H1 (cell line): ENCODE results near the gene USP6. TPM values are rescaled to one million over a fixed set of nuclear protein-coding genes. Genes with fewer than 3 reads are reported as not detected.
"Not testable (repeated sequence)": the region's sequence is repeated elsewhere in the genome, so short reads cannot be mapped to it uniquely, and the experiment has no call there.

Source experiments
- CTCF ChIA-PET: fragments of 300-600 bp; sonication (Branson Sonifier 250); formaldehyde crosslinking; loops from one replicate; lab custom pipeline; 2021; ENCODE audit not compliant: partially characterized antibody; lab: Charles Lee
- POLR2A ChIA-PET: fragments of 300-600 bp; sonication (Branson Sonifier 250); formaldehyde crosslinking; loops from one replicate; lab custom pipeline; 2021; ENCODE audit warnings: inconsistent platforms; ENCODE audit not compliant: partially characterized antibody; lab: Charles Lee
- DNase-seq, 2 experiments: peaks; one replicate each; pipeline versions ENCODE4 v3.0.0 to v3.0.0-alpha.2; 2010 to 2022; ENCODE audit warnings: low spot score in 2 of 2, low read depth in 1 of 2, mixed read lengths in 1 of 2
- FAIRE-seq: peaks from 2 replicates; lab custom pipeline; 2011; peaks lifted over from hg19 to GRCh38; lab: Jason Lieb, UNC
- H2AFZ ChIP-seq: 2 replicates; pipeline ENCODE4 v1.8.1; 2012; ENCODE audit warnings: low read length, inconsistent platforms
- H2AK5ac ChIP-seq: 2 replicates; pipeline ENCODE4 v1.6.1; 2013; ENCODE audit warnings: low read depth, low read length
- H2BK120ac ChIP-seq: replicated peaks from 2 replicates; pipeline ENCODE3; 2013; ENCODE audit warnings: low read depth, low read length, inconsistent platforms
- H2BK12ac ChIP-seq: 2 replicates; pipeline ENCODE4 v1.6.1; 2013; ENCODE audit warnings: low read depth, low read length
- H2BK15ac ChIP-seq: 2 replicates; pipeline ENCODE4 v1.6.1; 2013; ENCODE audit warnings: low read length
- H2BK20ac ChIP-seq: 2 replicates; pipeline ENCODE4 v1.6.1; 2013; ENCODE audit warnings: low read length
- H2BK5ac ChIP-seq: 2 replicates; pipeline ENCODE4 v1.6.1; 2013; ENCODE audit warnings: low read depth, low read length
- H3K14ac ChIP-seq: 2 replicates; pipeline ENCODE4 v1.6.1; 2013; ENCODE audit warnings: inconsistent platforms; ENCODE audit not compliant: insufficient read length
- H3K18ac ChIP-seq: 2 replicates; pipeline ENCODE4 v1.6.1; 2013; ENCODE audit warnings: low read length; ENCODE audit errors: extremely low read depth
- H3K23ac ChIP-seq: 2 replicates; pipeline ENCODE4 v1.6.1; 2013; ENCODE audit warnings: inconsistent platforms; ENCODE audit not compliant: insufficient read length
- H3K23me2 ChIP-seq: 2 replicates; pipeline ENCODE4 v1.6.1; 2013; ENCODE audit warnings: low read depth, low read length
- H3K27ac ChIP-seq: 2 replicates; pipeline ENCODE4 v1.6.1; 2011; ENCODE audit warnings: low read depth, low read length, inconsistent platforms
- H3K27me3 ChIP-seq, 4 experiments: replicated peaks in 1 of 4; 1 replicate in 1 of 4; 2 replicates in 3 of 4; pipeline versions ENCODE4 v1.6.1 to v1.8.1; 2011 to 2013; ENCODE audit warnings: low read length in 3 of 4, mild to moderate bottlenecking in 3 of 4, inconsistent platforms in 2 of 4, mixed read lengths in 2 of 4, moderate library complexity in 1 of 4; ENCODE audit not compliant: control insufficient read depth in 3 of 4, insufficient read depth in 3 of 4; ENCODE audit errors: extremely low read depth in 1 of 4
- H3K36me3 ChIP-seq, 4 experiments: 2 replicates each; pipeline versions ENCODE4 v1.6.1 to v1.8.1; 2011 to 2013; ENCODE audit warnings: mild to moderate bottlenecking in 4 of 4, low read length in 3 of 4, moderate library complexity in 2 of 4, control low read depth in 1 of 4, inconsistent platforms in 1 of 4; ENCODE audit not compliant: insufficient read depth in 4 of 4, control insufficient read depth in 2 of 4
- H3K4ac ChIP-seq: replicated peaks from 2 replicates; pipeline ENCODE3; 2013; ENCODE audit warnings: low read length, low read depth, mixed read lengths, inconsistent platforms; ENCODE audit not compliant: insufficient read length
- H3K4me1 ChIP-seq, 4 experiments: replicated peaks in 1 of 4; 1 replicate in 1 of 4; 2 replicates in 3 of 4; pipeline versions ENCODE4 v1.6.1 to v1.8.1; 2011 to 2013; ENCODE audit warnings: low read length in 3 of 4, inconsistent platforms in 2 of 4, mixed read lengths in 1 of 4; ENCODE audit not compliant: insufficient read depth in 4 of 4, control insufficient read depth in 3 of 4
- H3K4me2 ChIP-seq, 2 experiments: 2 replicates each; pipeline versions ENCODE4 v1.6.1 to v1.8.1; 2011 to 2013; ENCODE audit warnings: low read depth in 2 of 2, low read length in 2 of 2, control low read depth in 1 of 2, inconsistent platforms in 1 of 2, mild to moderate bottlenecking in 1 of 2; ENCODE audit not compliant: insufficient read depth in 1 of 2
- H3K4me3 ChIP-seq, 4 experiments: fragments of 200-600, 300-600 bp in 1 of 4; sonication (generic), shearing (Covaris generic), sonication (Bioruptor Twin) in 1 of 4; 2 replicates each; pipeline versions ENCODE4 v1.5.1 to v1.8.1; 2011 to 2016; ENCODE audit warnings: low read length in 4 of 4, low read depth in 3 of 4, control low read depth in 2 of 4, inconsistent platforms in 2 of 4, mild to moderate bottlenecking in 2 of 4, mixed read lengths in 1 of 4, moderate library complexity in 1 of 4; ENCODE audit not compliant: insufficient read depth in 2 of 4; ENCODE audit errors: extremely low read depth in 1 of 4
- H3K56ac ChIP-seq: replicated peaks from 2 replicates; pipeline ENCODE3; 2013; ENCODE audit warnings: low read depth, mild to moderate bottlenecking, mixed read lengths, low read length, inconsistent platforms; ENCODE audit not compliant: insufficient read length
- H3K79me1 ChIP-seq: 2 replicates; pipeline ENCODE4 v1.6.1; 2013; ENCODE audit warnings: low read depth, low read length, control low read depth
- H3K79me2 ChIP-seq, 2 experiments: 2 replicates each; pipeline versions ENCODE4 v1.6.1 to v1.8.1; 2012 to 2013; ENCODE audit warnings: low read length in 2 of 2, mild to moderate bottlenecking in 2 of 2, inconsistent platforms in 1 of 2; ENCODE audit not compliant: insufficient read depth in 2 of 2, control insufficient read depth in 1 of 2
- H3K9ac ChIP-seq, 4 experiments: replicated peaks in 1 of 4; 1 replicate in 1 of 4; 2 replicates in 3 of 4; pipeline versions ENCODE4 v1.6.1 to v1.8.1; 2011 to 2013; ENCODE audit warnings: low read depth in 3 of 4, low read length in 3 of 4, control low read depth in 2 of 4, mild to moderate bottlenecking in 2 of 4, moderate library complexity in 2 of 4, inconsistent platforms in 1 of 4; ENCODE audit errors: extremely low read depth in 1 of 4
- H3K9me3 ChIP-seq, 2 experiments: 2 replicates each; pipeline versions ENCODE4 v1.6.1 to v1.8.1; 2012 to 2013; ENCODE audit warnings: mild to moderate bottlenecking in 2 of 2, moderate library complexity in 2 of 2, control low read depth in 1 of 2, inconsistent platforms in 1 of 2, low read depth in 1 of 2, low read length in 1 of 2, mixed read lengths in 1 of 2; ENCODE audit not compliant: insufficient read depth in 2 of 2
- H4K20me1 ChIP-seq, 2 experiments: replicated peaks in 1 of 2; 2 replicates each; pipeline versions ENCODE3 to v1.8.1; 2011 to 2013; ENCODE audit warnings: inconsistent platforms in 2 of 2, low read length in 2 of 2, mild to moderate bottlenecking in 1 of 2; ENCODE audit not compliant: insufficient read depth in 2 of 2, control insufficient read depth in 1 of 2
- H4K5ac ChIP-seq: 2 replicates; pipeline ENCODE4 v1.6.1; 2013; ENCODE audit warnings: low read length, low read depth, mixed read lengths, inconsistent platforms; ENCODE audit not compliant: insufficient read length
- H4K8ac ChIP-seq: 2 replicates; pipeline ENCODE4 v1.8.0; 2013; ENCODE audit warnings: mild to moderate bottlenecking, moderate library complexity, low read length, inconsistent platforms; ENCODE audit not compliant: insufficient read depth; ENCODE audit errors: extremely low read depth
- H4K91ac ChIP-seq: replicated peaks from 2 replicates; pipeline ENCODE3; 2013; ENCODE audit warnings: low read length, mixed read lengths, inconsistent platforms; ENCODE audit not compliant: insufficient read length
- WGBS, 2 experiments: shearing (Covaris generic) in 1 of 2; methylation state at CpG; one replicate each; pipeline versions ENCODE4 v1.1.6 to v1.1.7; 2013 to 2015; ENCODE audit warnings: low lambda C conversion rate in 2 of 2, mixed read lengths in 2 of 2, inconsistent platforms in 1 of 2, low coverage in 1 of 2, missing lambda C conversion rate in 1 of 2; ENCODE audit not compliant: insufficient replicate concordance in 2 of 2, insufficient coverage in 1 of 2, insufficient read length in 1 of 2; ENCODE audit errors: extremely low coverage in 1 of 2, missing lambda C conversion rate in 1 of 2; 5-methylcytosine and 5-hydroxymethylcytosine counted together
- polyA plus RNA-seq, 7 experiments: library from polyadenylated mRNA; depleted of rRNA in 3 of 7; stranded (reverse) in 5 of 7; unstranded in 2 of 7; fragments of >200 nt in 5 of 7; fragments of 200-250 nt in 2 of 7; gene quantifications; 1 replicate in 5 of 7; 2 replicates in 1 of 7; 4 replicates in 1 of 7; pipeline versions ENCODE4 v1.2.1 to v1.2.3, GENCODE V29; 2011 to 2013; ENCODE audit warnings: missing spikeins in 2 of 7, mixed read lengths in 2 of 7
- total RNA-seq: library from RNA; stranded (reverse); fragmentation: NEBNext Ultra II Directional; extraction: Animal tissue kit (Norgen Biotek cat#: 25700); gene quantifications from 2 replicates; pipeline ENCODE4 v1.2.1, GENCODE V29; 2021

The USP6 gene
- total and polyA plus RNA-seq, 2 of the 8 experiments (the other 6 are each of a cell fraction or from before 2014, with no cell fraction given): 0.08 to 0.32 TPM

- H2AFZ ChIP-seq, H2BK120ac ChIP-seq, H3K79me1 ChIP-seq, H3K9ac ChIP-seq, H3K27ac ChIP-seq, H2BK5ac ChIP-seq, H3K56ac ChIP-seq, H4K91ac ChIP-seq, H3K4me1 ChIP-seq, H3K4ac ChIP-seq, H3K4me2 ChIP-seq, FAIRE-seq, H3K23ac ChIP-seq, H2AK5ac ChIP-seq, H3K79me2 ChIP-seq, H3K23me2 ChIP-seq, H4K20me1 ChIP-seq, H2BK12ac ChIP-seq, DNase-seq, H2BK15ac ChIP-seq, H3K18ac ChIP-seq, H3K36me3 ChIP-seq, H2BK20ac ChIP-seq, POLR2A ChIA-PET, CTCF ChIA-PET, H4K8ac ChIP-seq, H3K4me3 ChIP-seq, H3K27me3 ChIP-seq, H3K14ac ChIP-seq, H4K5ac ChIP-seq: not testable (repeated sequence)
- H3K9me3 ChIP-seq: peaks cover 0 to 11% of the 10 kb centered on the region in 2 experiments; a peak in 1 of 4 replicates
- WGBS, 2 experiments: 93% methylated on average over 13 of the region's 15 CpGs; no CpG with 5 or more reads in 1 of the 2 experiments
These were observed 21.8 kb downstream of the USP6 start for GRCh38 chr17:5137511-5138197.

GRCh38 chr17:5138198-5138544 is 22.3 kb downstream of the USP6 start:
- H3K56ac ChIP-seq, DNase-seq, H4K5ac ChIP-seq, H2BK120ac ChIP-seq, H3K14ac ChIP-seq, H2BK20ac ChIP-seq, H2AFZ ChIP-seq, FAIRE-seq, H3K4me3 ChIP-seq, H2BK12ac ChIP-seq, H4K20me1 ChIP-seq, H2BK5ac ChIP-seq, CTCF ChIA-PET, H2AK5ac ChIP-seq, H3K27ac ChIP-seq, H3K18ac ChIP-seq, H3K9ac ChIP-seq, H3K4ac ChIP-seq, H3K79me1 ChIP-seq, H3K36me3 ChIP-seq, H4K8ac ChIP-seq, H3K23me2 ChIP-seq, H3K4me1 ChIP-seq, H4K91ac ChIP-seq, H3K27me3 ChIP-seq, H3K79me2 ChIP-seq, H3K4me2 ChIP-seq, H2BK15ac ChIP-seq, H3K23ac ChIP-seq, POLR2A ChIA-PET: not testable (repeated sequence)
- 81% methylated on average over 9 of the region's 9 CpGs; no CpG with 5 or more reads in 1 of the 2 experiments for WGBS, 2 experiments
- peaks cover 0 to 11% of the 10 kb centered on the region in 2 experiments; a peak in 1 of 4 replicates for H3K9me3 ChIP-seq
